H1 (cell line): ENCODE data around the gene RCBTB1. TPM values are rescaled to one million over a fixed set of nuclear protein-coding genes. Genes with fewer than 3 reads are reported as not detected.

ENCODE experiments used
- CTCF ChIA-PET: fragments of 300-600 bp; sonication (Branson Sonifier 250); formaldehyde crosslinking; loops from one replicate; lab custom pipeline; 2021; ENCODE audit not compliant: partially characterized antibody; lab: Charles Lee
- POLR2A ChIA-PET: fragments of 300-600 bp; sonication (Branson Sonifier 250); formaldehyde crosslinking; loops from one replicate; lab custom pipeline; 2021; ENCODE audit warnings: inconsistent platforms; ENCODE audit not compliant: partially characterized antibody; lab: Charles Lee
- DNase-seq, 2 experiments: peaks; one replicate each; pipeline versions ENCODE4 v3.0.0 to v3.0.0-alpha.2; 2010 to 2022; ENCODE audit warnings: low spot score in 2 of 2, low read depth in 1 of 2, mixed read lengths in 1 of 2
- FAIRE-seq: peaks from 2 replicates; lab custom pipeline; 2011; peaks lifted over from hg19 to GRCh38; lab: Jason Lieb, UNC
- H2AFZ ChIP-seq: 2 replicates; pipeline ENCODE4 v1.8.1; 2012; ENCODE audit warnings: low read length, inconsistent platforms
- H2AK5ac ChIP-seq: 2 replicates; pipeline ENCODE4 v1.6.1; 2013; ENCODE audit warnings: low read depth, low read length
- H2BK120ac ChIP-seq: replicated peaks from 2 replicates; pipeline ENCODE3; 2013; ENCODE audit warnings: low read depth, low read length, inconsistent platforms
- H2BK12ac ChIP-seq: 2 replicates; pipeline ENCODE4 v1.6.1; 2013; ENCODE audit warnings: low read depth, low read length
- H2BK15ac ChIP-seq: 2 replicates; pipeline ENCODE4 v1.6.1; 2013; ENCODE audit warnings: low read length
- H2BK20ac ChIP-seq: 2 replicates; pipeline ENCODE4 v1.6.1; 2013; ENCODE audit warnings: low read length
- H2BK5ac ChIP-seq: 2 replicates; pipeline ENCODE4 v1.6.1; 2013; ENCODE audit warnings: low read depth, low read length
- H3K14ac ChIP-seq: 2 replicates; pipeline ENCODE4 v1.6.1; 2013; ENCODE audit warnings: inconsistent platforms; ENCODE audit not compliant: insufficient read length
- H3K18ac ChIP-seq: 2 replicates; pipeline ENCODE4 v1.6.1; 2013; ENCODE audit warnings: low read length; ENCODE audit errors: extremely low read depth
- H3K23ac ChIP-seq: 2 replicates; pipeline ENCODE4 v1.6.1; 2013; ENCODE audit warnings: inconsistent platforms; ENCODE audit not compliant: insufficient read length
- H3K23me2 ChIP-seq: 2 replicates; pipeline ENCODE4 v1.6.1; 2013; ENCODE audit warnings: low read depth, low read length
- H3K27ac ChIP-seq: 2 replicates; pipeline ENCODE4 v1.6.1; 2011; ENCODE audit warnings: low read depth, low read length, inconsistent platforms
- H3K27me3 ChIP-seq, 4 experiments: replicated peaks in 1 of 4; 1 replicate in 1 of 4; 2 replicates in 3 of 4; pipeline versions ENCODE4 v1.6.1 to v1.8.1; 2011 to 2013; ENCODE audit warnings: low read length in 3 of 4, mild to moderate bottlenecking in 3 of 4, inconsistent platforms in 2 of 4, mixed read lengths in 2 of 4, moderate library complexity in 1 of 4; ENCODE audit not compliant: control insufficient read depth in 3 of 4, insufficient read depth in 3 of 4; ENCODE audit errors: extremely low read depth in 1 of 4
- H3K36me3 ChIP-seq, 4 experiments: 2 replicates each; pipeline versions ENCODE4 v1.6.1 to v1.8.1; 2011 to 2013; ENCODE audit warnings: mild to moderate bottlenecking in 4 of 4, low read length in 3 of 4, moderate library complexity in 2 of 4, control low read depth in 1 of 4, inconsistent platforms in 1 of 4; ENCODE audit not compliant: insufficient read depth in 4 of 4, control insufficient read depth in 2 of 4
- H3K4ac ChIP-seq: replicated peaks from 2 replicates; pipeline ENCODE3; 2013; ENCODE audit warnings: low read length, low read depth, mixed read lengths, inconsistent platforms; ENCODE audit not compliant: insufficient read length
- H3K4me1 ChIP-seq, 4 experiments: replicated peaks in 1 of 4; 1 replicate in 1 of 4; 2 replicates in 3 of 4; pipeline versions ENCODE4 v1.6.1 to v1.8.1; 2011 to 2013; ENCODE audit warnings: low read length in 3 of 4, inconsistent platforms in 2 of 4, mixed read lengths in 1 of 4; ENCODE audit not compliant: insufficient read depth in 4 of 4, control insufficient read depth in 3 of 4
- H3K4me2 ChIP-seq, 2 experiments: 2 replicates each; pipeline versions ENCODE4 v1.6.1 to v1.8.1; 2011 to 2013; ENCODE audit warnings: low read depth in 2 of 2, low read length in 2 of 2, control low read depth in 1 of 2, inconsistent platforms in 1 of 2, mild to moderate bottlenecking in 1 of 2; ENCODE audit not compliant: insufficient read depth in 1 of 2
- H3K4me3 ChIP-seq, 4 experiments: fragments of 200-600, 300-600 bp in 1 of 4; sonication (generic), shearing (Covaris generic), sonication (Bioruptor Twin) in 1 of 4; 2 replicates each; pipeline versions ENCODE4 v1.5.1 to v1.8.1; 2011 to 2016; ENCODE audit warnings: low read length in 4 of 4, low read depth in 3 of 4, control low read depth in 2 of 4, inconsistent platforms in 2 of 4, mild to moderate bottlenecking in 2 of 4, mixed read lengths in 1 of 4, moderate library complexity in 1 of 4; ENCODE audit not compliant: insufficient read depth in 2 of 4; ENCODE audit errors: extremely low read depth in 1 of 4
- H3K56ac ChIP-seq: replicated peaks from 2 replicates; pipeline ENCODE3; 2013; ENCODE audit warnings: low read depth, mild to moderate bottlenecking, mixed read lengths, low read length, inconsistent platforms; ENCODE audit not compliant: insufficient read length
- H3K79me1 ChIP-seq: 2 replicates; pipeline ENCODE4 v1.6.1; 2013; ENCODE audit warnings: low read depth, low read length, control low read depth
- H3K79me2 ChIP-seq, 2 experiments: 2 replicates each; pipeline versions ENCODE4 v1.6.1 to v1.8.1; 2012 to 2013; ENCODE audit warnings: low read length in 2 of 2, mild to moderate bottlenecking in 2 of 2, inconsistent platforms in 1 of 2; ENCODE audit not compliant: insufficient read depth in 2 of 2, control insufficient read depth in 1 of 2
- H3K9ac ChIP-seq, 4 experiments: replicated peaks in 1 of 4; 1 replicate in 1 of 4; 2 replicates in 3 of 4; pipeline versions ENCODE4 v1.6.1 to v1.8.1; 2011 to 2013; ENCODE audit warnings: low read depth in 3 of 4, low read length in 3 of 4, control low read depth in 2 of 4, mild to moderate bottlenecking in 2 of 4, moderate library complexity in 2 of 4, inconsistent platforms in 1 of 4; ENCODE audit errors: extremely low read depth in 1 of 4
- H3K9me3 ChIP-seq, 2 experiments: 2 replicates each; pipeline versions ENCODE4 v1.6.1 to v1.8.1; 2012 to 2013; ENCODE audit warnings: mild to moderate bottlenecking in 2 of 2, moderate library complexity in 2 of 2, control low read depth in 1 of 2, inconsistent platforms in 1 of 2, low read depth in 1 of 2, low read length in 1 of 2, mixed read lengths in 1 of 2; ENCODE audit not compliant: insufficient read depth in 2 of 2
- H4K20me1 ChIP-seq, 2 experiments: replicated peaks in 1 of 2; 2 replicates each; pipeline versions ENCODE3 to v1.8.1; 2011 to 2013; ENCODE audit warnings: inconsistent platforms in 2 of 2, low read length in 2 of 2, mild to moderate bottlenecking in 1 of 2; ENCODE audit not compliant: insufficient read depth in 2 of 2, control insufficient read depth in 1 of 2
- H4K5ac ChIP-seq: 2 replicates; pipeline ENCODE4 v1.6.1; 2013; ENCODE audit warnings: low read length, low read depth, mixed read lengths, inconsistent platforms; ENCODE audit not compliant: insufficient read length
- H4K8ac ChIP-seq: 2 replicates; pipeline ENCODE4 v1.8.0; 2013; ENCODE audit warnings: mild to moderate bottlenecking, moderate library complexity, low read length, inconsistent platforms; ENCODE audit not compliant: insufficient read depth; ENCODE audit errors: extremely low read depth
- H4K91ac ChIP-seq: replicated peaks from 2 replicates; pipeline ENCODE3; 2013; ENCODE audit warnings: low read length, mixed read lengths, inconsistent platforms; ENCODE audit not compliant: insufficient read length
- CBX5 ChIP-seq: fragments of 300-800, 300-1000 bp; sonication (generic); IDR thresholded peaks from 2 replicates; pipeline ENCODE4 v1.7.1; 2016; ENCODE audit warnings: antibody characterized with exemption, low read length, low read depth
- CREB1 ChIP-seq: IDR thresholded peaks from 2 replicates; pipeline ENCODE4 v1.6.1; 2012; ENCODE audit warnings: inconsistent platforms
- EZH2 ChIP-seq: fragments of 200-600 bp; sonication (generic); IDR thresholded peaks from 2 replicates; pipeline ENCODE4 v1.7.1; 2012; ENCODE audit warnings: low read depth, mild to moderate bottlenecking, moderate library complexity, low read length, inconsistent platforms; ENCODE audit not compliant: severe bottlenecking
- GABPA ChIP-seq: IDR thresholded peaks from 2 replicates; pipeline ENCODE4 v1.6.1; 2011; ENCODE audit warnings: mild to moderate bottlenecking, low read length, moderate library complexity, borderline replicate concordance; ENCODE audit not compliant: insufficient read depth
- JUN ChIP-seq: IDR thresholded peaks from 2 replicates; pipeline ENCODE4 v1.6.1; 2011; ENCODE audit warnings: low read depth, mild to moderate bottlenecking, improper control_type of control experiment, low read length
- JUND ChIP-seq: IDR thresholded peaks from 2 replicates; pipeline ENCODE4 v1.6.1; 2011; ENCODE audit warnings: mild to moderate bottlenecking, improper control_type of control experiment, low read length
- KDM4A ChIP-seq: IDR thresholded peaks from one replicate; pipeline ENCODE4 v1.7.1; 2012; ENCODE audit warnings: low read depth, mild to moderate bottlenecking, moderate library complexity, low read length, inconsistent platforms; ENCODE audit not compliant: severe bottlenecking
- POU5F1 ChIP-seq: IDR thresholded peaks from 2 replicates; pipeline ENCODE4 v1.6.1; 2011; ENCODE audit warnings: low read depth, mild to moderate bottlenecking, low read length, moderate library complexity
- RFX5 ChIP-seq: IDR thresholded peaks from 2 replicates; pipeline ENCODE4 v1.6.1; 2011; ENCODE audit warnings: low read depth, low read length, improper control_type of control experiment, borderline replicate concordance
- SP1 ChIP-seq: IDR thresholded peaks from 2 replicates; pipeline ENCODE4 v1.6.1; 2011; ENCODE audit warnings: low read depth, low read length
- SP4 ChIP-seq: IDR thresholded peaks from 2 replicates; pipeline ENCODE4 v1.6.1; 2012; ENCODE audit warnings: low read length, inconsistent platforms
- TCF12 ChIP-seq: IDR thresholded peaks from 2 replicates; pipeline ENCODE4 v1.6.1; 2011; ENCODE audit warnings: low read depth, mild to moderate bottlenecking, low read length
- ZNF274 ChIP-seq: IDR thresholded peaks from 2 replicates; pipeline ENCODE4 v1.7.0; 2012; ENCODE audit warnings: low read length, borderline replicate concordance; ENCODE audit errors: extremely low read depth
- WGBS, 2 experiments: shearing (Covaris generic) in 1 of 2; methylation state at CpG; one replicate each; pipeline versions ENCODE4 v1.1.6 to v1.1.7; 2013 to 2015; ENCODE audit warnings: low lambda C conversion rate in 2 of 2, mixed read lengths in 2 of 2, inconsistent platforms in 1 of 2, low coverage in 1 of 2, missing lambda C conversion rate in 1 of 2; ENCODE audit not compliant: insufficient replicate concordance in 2 of 2, insufficient coverage in 1 of 2, insufficient read length in 1 of 2; ENCODE audit errors: extremely low coverage in 1 of 2, missing lambda C conversion rate in 1 of 2; 5-methylcytosine and 5-hydroxymethylcytosine counted together
- polyA plus RNA-seq, 7 experiments: library from polyadenylated mRNA; depleted of rRNA in 3 of 7; stranded (reverse) in 5 of 7; unstranded in 2 of 7; fragments of >200 nt in 5 of 7; fragments of 200-250 nt in 2 of 7; gene quantifications; 1 replicate in 5 of 7; 2 replicates in 1 of 7; 4 replicates in 1 of 7; pipeline versions ENCODE4 v1.2.1 to v1.2.3, GENCODE V29; 2011 to 2013; ENCODE audit warnings: missing spikeins in 2 of 7, mixed read lengths in 2 of 7
- total RNA-seq: library from RNA; stranded (reverse); fragmentation: NEBNext Ultra II Directional; extraction: Animal tissue kit (Norgen Biotek cat#: 25700); gene quantifications from 2 replicates; pipeline ENCODE4 v1.2.1, GENCODE V29; 2021
- TF ChIP-seq, protein P1 (sequence below): IDR thresholded peaks from 2 replicates; pipeline ENCODE4 v1.6.1; 2011; ENCODE audit warnings: low read length, improper control_type of control experiment

RCBTB1 gene
- total and polyA plus RNA-seq, 2 of the 8 experiments (the other 6 are each of a cell fraction or from before 2014, with no cell fraction given): 13.7 to 29.8 TPM

DNA sequence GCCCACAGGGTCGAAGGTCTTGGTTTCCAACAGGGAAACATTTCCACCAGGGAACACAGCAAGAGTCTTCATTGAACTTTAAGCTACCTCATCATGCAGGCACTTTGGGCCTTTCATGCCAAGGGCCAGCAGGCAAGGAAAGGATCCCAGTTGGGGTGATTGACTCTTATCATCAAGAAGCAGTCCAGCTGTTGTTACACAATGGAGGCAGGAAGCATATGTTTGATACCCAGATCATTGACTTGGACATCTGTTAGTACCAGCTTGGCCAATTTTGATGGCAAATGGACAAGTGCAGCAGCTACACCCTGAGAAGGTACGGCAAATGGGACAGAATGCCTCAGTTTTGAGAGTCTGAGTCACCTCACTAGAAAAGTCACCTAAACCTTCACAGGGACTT lies 10.9 kb upstream of the RCBTB1 start:
- Histone ChIP-seq H4K91ac (no peak overlapping the region), H3K27me3 (no peaks in the 10 kb centered on the region; a peak in 1 of 7 replicates), H2AK5ac (no peak overlapping the region), H4K5ac (no peak overlapping the region), H3K23me2 (no peaks in the 10 kb centered on the region), H3K18ac (no peak overlapping the region), H3K56ac (no peak overlapping the region), H3K4ac (no peak overlapping the region), H3K4me3 (no peak overlapping the region), H3K79me1 (no peaks in the 10 kb centered on the region), H3K4me1 (no peaks in the 10 kb centered on the region), H3K36me3 (no peaks in the 10 kb centered on the region), H3K9me3 (no peaks in the 10 kb centered on the region), H4K20me1 (no peaks in the 10 kb centered on the region), H2BK5ac (no peak overlapping the region), H3K23ac (no peak overlapping the region), H4K8ac (no peak overlapping the region), H3K14ac (no peak overlapping the region), H3K9ac (no peak overlapping the region), H2BK20ac (no peak overlapping the region), H2BK120ac (no peak overlapping the region), H2AFZ (no peak overlapping the region), H3K4me2 (no peak overlapping the region), H3K27ac (no peak overlapping the region), H3K79me2 (no peaks in the 10 kb centered on the region), H2BK15ac (no peak overlapping the region), H2BK12ac (no peak overlapping the region)
- ChIA-PET CTCF (interaction anchor here (1.8 kb wide), 1 partner anchor 11 kb away, joined by 9 read pairs; no protein-coding TSS in a partner anchor), POLR2A (interaction anchor here (1.3 to 2.2 kb wide), 2 partner anchors 10 to 39 kb away, joined by 3 to 9 read pairs; partner anchors contain the start of gene RCBTB1)
- DNase-seq (no peak), FAIRE-seq (no peak)
- 53% methylated on average over 2 of the region's 2 CpGs; no CpG with 5 or more reads in 1 of the 2 experiments for WGBS, 2 experiments
- TF ChIP-seq RFX5 (no peak), JUN (no peak), ZNF274 (no peak), POU5F1 (no peak), TCF12 (no peak), KDM4A (no peak), CREB1 (no peak), SP4 (no peak), GABPA (no peak), JUND (no peak), EZH2 (no peak), SP1 (no peak), CBX5 (no peak)
- TF ChIP-seq, protein P1, sequence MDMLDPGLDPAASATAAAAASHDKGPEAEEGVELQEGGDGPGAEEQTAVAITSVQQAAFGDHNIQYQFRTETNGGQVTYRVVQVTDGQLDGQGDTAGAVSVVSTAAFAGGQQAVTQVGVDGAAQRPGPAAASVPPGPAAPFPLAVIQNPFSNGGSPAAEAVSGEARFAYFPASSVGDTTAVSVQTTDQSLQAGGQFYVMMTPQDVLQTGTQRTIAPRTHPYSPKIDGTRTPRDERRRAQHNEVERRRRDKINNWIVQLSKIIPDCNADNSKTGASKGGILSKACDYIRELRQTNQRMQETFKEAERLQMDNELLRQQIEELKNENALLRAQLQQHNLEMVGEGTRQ: no peak
